Type B pancreatic cell (in vitro differentiated cells): Measurements from ENCODE around the gene LYRM7. TPM values are rescaled to one million over a fixed set of nuclear protein-coding genes. Genes with fewer than 3 reads are reported as not detected.

Source experiments
- DNase-seq: peaks from one replicate; pipeline ENCODE4 v3.0.0; 2021; ENCODE audit warnings: mixed read lengths; ENCODE audit not compliant: unreplicated experiment; ENCODE audit errors: extremely low spot score
- H3K27ac Mint-ChIP-seq: 2 replicates; pipeline ENCODE4 v1.8.0; 2021; ENCODE audit warnings: mild to moderate bottlenecking, mixed read lengths
- H3K27me3 Mint-ChIP-seq: 2 replicates; pipeline ENCODE4 v1.8.0; 2021; ENCODE audit warnings: mixed read lengths
- H3K36me3 Mint-ChIP-seq: 2 replicates; pipeline ENCODE4 v1.8.0; 2021; ENCODE audit warnings: mixed read lengths
- H3K4me1 Mint-ChIP-seq: one replicate; pipeline ENCODE4 v1.8.0; 2021; ENCODE audit warnings: mixed read lengths; ENCODE audit not compliant: unreplicated experiment
- H3K4me3 Mint-ChIP-seq: 2 replicates; pipeline ENCODE4 v1.8.0; 2021; ENCODE audit warnings: mild to moderate bottlenecking, mixed read lengths
- H3K9me3 Mint-ChIP-seq: 2 replicates; pipeline ENCODE4 v1.8.0; 2021; ENCODE audit warnings: mixed read lengths
- total RNA-seq: library from RNA; stranded (reverse); gene quantifications from 2 replicates; pipeline ENCODE4 v1.2.1, GENCODE V29; 2021; ENCODE audit warnings: low replicate concordance
- TF ChIP-seq, protein P1 (sequence below): fragments of 200-600 bp; sonication (generic); conservative IDR thresholded peaks from 2 replicates; pipeline ENCODE4 v1.5.0; 2021; ENCODE audit warnings: antibody characterized with exemption, mild to moderate bottlenecking

Gene LYRM7
- total RNA-seq, 1 donor from 2014 or later, result 9.3 TPM

DNA sequence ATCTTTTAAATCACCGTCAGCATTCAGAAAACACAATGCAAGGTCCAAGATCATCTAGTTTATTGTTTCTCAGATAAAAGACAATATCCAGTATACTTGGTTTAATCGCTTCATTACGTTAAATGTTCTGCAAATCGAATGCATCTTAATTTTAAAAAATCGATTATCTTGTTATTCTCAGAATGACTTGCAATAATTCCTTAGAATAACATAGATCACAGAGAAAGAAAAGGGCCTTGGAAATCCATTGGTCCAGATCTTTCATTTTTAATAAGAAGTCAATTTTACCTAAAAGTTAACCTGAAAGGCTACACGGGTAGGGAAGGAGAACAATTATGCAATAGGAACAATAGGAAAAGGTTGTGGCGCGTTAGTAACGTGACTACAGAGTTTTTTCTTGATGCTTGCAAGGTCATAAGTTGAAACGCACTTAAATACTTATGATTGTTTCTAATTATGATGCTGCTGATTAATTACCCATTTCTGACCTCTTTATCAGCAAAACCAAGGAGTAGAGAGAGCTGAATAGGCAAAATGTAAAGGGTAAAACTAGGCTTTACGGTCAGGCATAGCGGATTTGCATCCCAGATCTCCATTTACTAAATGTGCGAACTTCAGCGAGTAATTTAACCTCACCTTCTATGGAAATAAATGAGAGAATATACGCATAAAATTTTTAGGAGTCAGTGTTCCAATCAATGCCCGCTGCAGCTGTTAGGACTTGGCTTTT is 769 bp upstream of the LYRM7 start:
- peak overlapping the region; percentile 90 for H3K27ac Mint-ChIP-seq
- H3K4me1 Mint-ChIP-seq, result peaks cover 18% of the 10 kb centered on the region
- no peaks in the 10 kb centered on the region for H3K36me3 Mint-ChIP-seq
- TF ChIP-seq, protein P1, sequence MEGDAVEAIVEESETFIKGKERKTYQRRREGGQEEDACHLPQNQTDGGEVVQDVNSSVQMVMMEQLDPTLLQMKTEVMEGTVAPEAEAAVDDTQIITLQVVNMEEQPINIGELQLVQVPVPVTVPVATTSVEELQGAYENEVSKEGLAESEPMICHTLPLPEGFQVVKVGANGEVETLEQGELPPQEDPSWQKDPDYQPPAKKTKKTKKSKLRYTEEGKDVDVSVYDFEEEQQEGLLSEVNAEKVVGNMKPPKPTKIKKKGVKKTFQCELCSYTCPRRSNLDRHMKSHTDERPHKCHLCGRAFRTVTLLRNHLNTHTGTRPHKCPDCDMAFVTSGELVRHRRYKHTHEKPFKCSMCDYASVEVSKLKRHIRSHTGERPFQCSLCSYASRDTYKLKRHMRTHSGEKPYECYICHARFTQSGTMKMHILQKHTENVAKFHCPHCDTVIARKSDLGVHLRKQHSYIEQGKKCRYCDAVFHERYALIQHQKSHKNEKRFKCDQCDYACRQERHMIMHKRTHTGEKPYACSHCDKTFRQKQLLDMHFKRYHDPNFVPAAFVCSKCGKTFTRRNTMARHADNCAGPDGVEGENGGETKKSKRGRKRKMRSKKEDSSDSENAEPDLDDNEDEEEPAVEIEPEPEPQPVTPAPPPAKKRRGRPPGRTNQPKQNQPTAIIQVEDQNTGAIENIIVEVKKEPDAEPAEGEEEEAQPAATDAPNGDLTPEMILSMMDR, result no peak
- DNase-seq, result no peak
- no peaks in the 10 kb centered on the region for H3K27me3 Mint-ChIP-seq
- H3K9me3 Mint-ChIP-seq, result no peaks in the 10 kb centered on the region
- peak overlapping the region; percentile 98 for H3K4me3 Mint-ChIP-seq

DNA sequence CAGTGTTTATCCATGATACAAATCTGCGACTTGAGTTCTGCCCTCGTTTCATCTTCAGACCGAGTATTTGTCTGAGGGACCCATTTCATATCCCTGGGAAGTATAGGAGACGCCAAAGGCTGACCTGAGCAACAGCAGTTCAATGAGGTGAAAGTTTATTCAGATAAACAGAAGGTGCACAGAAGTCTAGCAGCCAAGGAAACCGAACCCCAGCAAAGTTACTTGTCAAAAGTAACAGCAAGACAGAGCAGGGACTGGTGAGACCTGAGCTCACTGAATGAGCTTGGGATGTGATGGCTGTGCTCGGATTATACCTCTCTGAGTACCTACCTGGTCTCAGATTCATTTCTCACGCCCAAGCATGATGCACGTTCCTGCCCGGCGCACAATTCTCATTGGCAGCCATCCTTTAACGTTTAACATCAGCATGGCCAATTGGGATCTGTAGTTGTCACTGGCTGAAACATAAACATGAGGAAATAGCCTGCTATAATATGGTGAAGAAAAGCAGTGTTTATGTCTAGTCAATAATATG is 599 bp downstream of the LYRM7 start:
- DNase-seq, result no peak
- TF ChIP-seq, protein P1, result no peak
- H3K4me1 Mint-ChIP-seq, result peaks cover 13% of the 10 kb centered on the region
- no peaks in the 10 kb centered on the region for H3K36me3 Mint-ChIP-seq
- H3K4me3 Mint-ChIP-seq, result peak overlapping the region; percentile 98
- no peaks in the 10 kb centered on the region for H3K9me3 Mint-ChIP-seq
- no peaks in the 10 kb centered on the region for H3K27me3 Mint-ChIP-seq
- H3K27ac Mint-ChIP-seq, result peak overlapping the region; percentile 90

DNA sequence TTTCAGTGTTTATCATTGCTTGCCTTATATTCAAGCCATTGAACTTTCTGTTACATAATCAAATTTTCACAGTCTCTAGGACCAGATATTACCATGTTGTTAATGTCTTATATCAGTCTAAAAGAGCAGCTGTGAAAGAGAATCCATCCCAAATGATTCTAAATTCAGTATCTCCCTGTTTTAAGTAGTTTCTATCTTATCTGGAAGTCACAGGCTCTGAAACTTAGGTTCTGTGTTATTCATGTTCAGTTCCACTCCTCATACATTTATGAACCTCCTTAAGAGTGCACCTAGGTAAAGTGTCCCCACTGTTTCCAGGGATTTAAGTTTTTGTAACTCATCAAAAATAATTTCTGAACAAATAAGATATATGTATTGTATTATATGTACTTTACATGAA is 9.7 kb downstream of the LYRM7 start:
- no peaks in the 10 kb centered on the region for H3K9me3 Mint-ChIP-seq
- TF ChIP-seq, protein P1, result no peak
- DNase-seq, result no peak
- H3K27me3 Mint-ChIP-seq, result no peaks in the 10 kb centered on the region
- H3K4me3 Mint-ChIP-seq, result no peak overlapping the region
- no peaks in the 10 kb centered on the region for H3K4me1 Mint-ChIP-seq
- H3K27ac Mint-ChIP-seq, result no peak overlapping the region
- H3K36me3 Mint-ChIP-seq, result peaks cover 9% of the 10 kb centered on the region

DNA sequence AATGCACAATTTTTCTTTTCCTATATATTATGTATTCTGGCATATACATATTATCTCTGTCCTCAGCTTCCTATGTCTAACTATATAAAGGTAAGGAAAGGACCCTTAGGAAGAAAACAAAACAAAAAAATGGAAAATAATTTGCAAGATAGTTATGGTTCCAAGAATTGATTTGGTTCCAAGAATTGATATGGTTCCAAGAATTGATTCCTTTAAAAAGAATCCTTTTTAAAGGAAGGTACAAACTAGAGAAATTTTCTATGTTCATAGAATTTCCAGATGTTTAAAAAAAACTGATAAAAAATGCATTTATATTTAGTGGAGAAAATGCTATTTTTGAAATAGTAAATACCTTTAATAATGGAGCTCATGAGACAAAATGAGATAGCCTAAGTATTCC is 12.1 kb downstream of the LYRM7 start:
- no peak overlapping the region for H3K4me3 Mint-ChIP-seq
- no peak overlapping the region for H3K27ac Mint-ChIP-seq
- no peak for DNase-seq
- H3K27me3 Mint-ChIP-seq, result no peaks in the 10 kb centered on the region
- no peaks in the 10 kb centered on the region for H3K9me3 Mint-ChIP-seq
- no peaks in the 10 kb centered on the region for H3K4me1 Mint-ChIP-seq
- TF ChIP-seq, protein P1, result no peak
- peaks cover 9% of the 10 kb centered on the region for H3K36me3 Mint-ChIP-seq

DNA sequence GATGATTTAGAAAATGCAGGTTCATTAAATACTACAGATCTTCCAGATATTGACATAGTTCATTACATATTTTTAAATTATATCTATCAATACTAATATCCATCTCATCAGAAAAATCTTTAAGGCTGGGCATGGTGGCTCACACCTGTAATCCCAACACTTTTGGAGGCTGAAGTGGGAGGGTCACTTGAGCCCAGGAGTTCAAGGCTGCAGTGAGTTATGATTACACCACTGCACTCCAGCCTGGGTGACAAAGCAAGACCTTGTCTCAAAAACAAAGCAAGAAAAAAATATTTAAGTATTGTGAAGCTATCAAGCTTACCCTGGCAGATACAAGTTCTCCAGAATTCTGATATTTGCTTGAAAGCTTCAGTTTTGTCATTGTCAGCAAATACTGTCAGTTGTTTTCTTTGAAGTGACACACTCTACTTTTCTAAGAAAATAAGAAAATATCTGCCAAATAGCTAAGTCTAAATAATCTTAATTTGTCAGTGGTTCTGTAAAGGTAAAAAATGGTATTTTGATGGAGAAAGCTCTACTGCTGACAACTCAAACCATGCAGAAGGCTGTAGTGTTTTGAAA is 14.9 kb downstream of the LYRM7 start:
- H3K27me3 Mint-ChIP-seq, result no peaks in the 10 kb centered on the region
- TF ChIP-seq, protein P1, result no peak
- peaks cover 13% of the 10 kb centered on the region for H3K36me3 Mint-ChIP-seq
- no peaks in the 10 kb centered on the region for H3K9me3 Mint-ChIP-seq
- H3K4me1 Mint-ChIP-seq, result no peaks in the 10 kb centered on the region
- no peak for DNase-seq
- H3K4me3 Mint-ChIP-seq, result no peak overlapping the region
- no peak overlapping the region for H3K27ac Mint-ChIP-seq
